SKM-1 treated with dmso at 0.1 percent for 144 hours (cell line): ENCODE measurements around the gene MYOM1.

ENCODE experiments used
- DNase-seq: peaks from one replicate; lab custom pipeline; 2025; ENCODE audit not compliant: unreplicated experiment; lab: John Stamatoyannopoulos, UW

Gene MYOM1

GRCh38 chr18:3119401-3120341 lies 100.1 kb downstream of the MYOM1 start:
- no peak for DNase-seq

GRCh38 chr18:3118195-3119010 lies 101.4 kb downstream of the MYOM1 start:
- DNase-seq, result no peak

GRCh38 chr18:3117493-3118192 lies 102.1 kb downstream of the MYOM1 start:
- peak; percentile 6 for DNase-seq

- peak; percentile 60 for DNase-seq
These were observed 104.2 kb downstream of the MYOM1 start for GRCh38 chr18:3115447-3116030.

GRCh38 chr18:3114451-3114850 lies 105.3 kb downstream of the MYOM1 start:
- no peak for DNase-seq

- DNase-seq, result no peak
These were observed 105.7 kb downstream of the MYOM1 start for GRCh38 chr18:3114026-3114425.

- no peak for DNase-seq
These were observed 108.1 kb downstream of the MYOM1 start for GRCh38 chr18:3111523-3112240.

- no peak for DNase-seq
These were observed 109.6 kb downstream of the MYOM1 start for GRCh38 chr18:3110034-3110752.

- DNase-seq, result no peak
These were observed 112.0 kb downstream of the MYOM1 start for GRCh38 chr18:3107740-3108151.

- DNase-seq, result no peak
These were observed 115.3 kb downstream of the MYOM1 start for GRCh38 chr18:3104190-3105054.

GRCh38 chr18:3103576-3103975 lies 116.2 kb downstream of the MYOM1 start:
- no peak for DNase-seq

- no peak for DNase-seq
These were observed 116.8 kb downstream of the MYOM1 start for GRCh38 chr18:3102983-3103382.

- no peak for DNase-seq
These were observed 119.2 kb downstream of the MYOM1 start for GRCh38 chr18:3100498-3101132.

GRCh38 chr18:3099327-3099726 lies 120.4 kb downstream of the MYOM1 start:
- DNase-seq, result no peak

GRCh38 chr18:3097082-3097481 lies 122.7 kb downstream of the MYOM1 start:
- no peak for DNase-seq

- no peak for DNase-seq
These were observed 123.8 kb downstream of the MYOM1 start for GRCh38 chr18:3095921-3096320.

GRCh38 chr18:3094338-3094684 lies 125.5 kb downstream of the MYOM1 start:
- DNase-seq, result no peak

GRCh38 chr18:3093624-3094337 lies 126.0 kb downstream of the MYOM1 start:
- DNase-seq, result no peak
